ENCODE results near the gene DNMBP. TPM values are rescaled to one million over a fixed set of nuclear protein-coding genes. Genes with fewer than 3 reads are reported as not detected.

Gene DNMBP
- total and polyA plus RNA-seq, 7 experiments from 2014 or later = 0.40 to 8.5 (median 3.9) TPM

DNA sequence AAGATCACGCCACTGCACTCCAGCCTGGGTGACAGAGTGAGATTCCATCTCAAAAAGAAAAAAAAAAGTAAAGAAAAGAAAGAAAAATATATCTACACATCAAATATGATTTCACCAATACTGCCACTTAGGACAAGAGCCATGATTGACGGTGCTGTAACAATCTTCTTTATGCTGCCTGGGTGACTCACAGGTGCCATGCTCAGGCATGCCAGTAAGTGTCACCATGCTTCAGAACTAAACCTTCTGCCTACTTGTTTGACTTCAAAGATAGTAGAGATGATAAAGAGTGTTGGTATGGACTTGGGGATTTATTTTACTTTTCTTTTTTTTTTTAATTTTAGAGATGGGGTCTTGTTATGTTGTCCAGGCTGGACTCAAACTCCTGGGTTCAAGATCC, 33.6 kb upstream of the DNMBP start:
- no peak for ATAC-seq
- Mint-ChIP-seq H3K27ac (no peak overlapping the region), H3K4me3 (no peak overlapping the region)

DNA sequence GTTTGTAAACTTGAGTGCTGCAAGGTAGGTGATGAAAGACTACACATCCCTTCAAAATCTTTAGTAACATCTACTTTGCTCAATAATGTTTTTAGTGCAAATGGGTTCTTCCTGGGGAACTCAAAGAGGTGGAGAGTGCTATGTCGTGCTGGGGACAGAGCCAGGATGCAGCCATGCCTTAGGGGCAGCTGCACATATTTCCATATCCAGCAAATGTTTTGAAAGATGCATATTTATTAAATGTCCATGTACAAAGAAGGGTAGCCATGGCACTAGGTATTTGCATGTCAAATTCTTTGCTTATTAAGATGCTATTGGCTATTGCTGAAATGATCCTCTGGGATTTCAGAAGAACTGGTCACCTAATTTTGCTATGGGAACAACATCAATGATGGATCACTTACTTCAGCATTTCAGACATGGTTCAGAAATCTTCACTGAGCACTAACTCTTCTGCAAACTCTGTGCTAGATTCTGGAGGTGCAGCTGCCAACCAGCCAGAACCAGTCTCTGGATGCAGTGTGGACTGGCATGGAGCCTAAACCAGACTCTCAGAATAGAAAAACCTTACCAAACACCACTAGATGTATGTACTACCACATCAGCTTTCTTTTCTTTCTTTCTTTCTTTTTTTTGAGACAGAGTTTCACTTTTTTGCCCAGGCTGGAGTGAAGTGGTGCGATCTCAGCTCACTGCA, 31.7 kb upstream of the DNMBP start:
- Mint-ChIP-seq H3K4me3 (no peak overlapping the region), H3K27ac (no peak overlapping the region), H3K4me1 (peaks cover 0 to 6% (median 0%) of the 10 kb centered on the region in 7 donors), H3K27me3 (peaks cover 5 to 24% (median 20%) of the 10 kb centered on the region in 5 donors), H3K36me3 (no peaks in the 10 kb centered on the region), H3K9me3 (no peaks in the 10 kb centered on the region)
- POLR2A ChIA-PET = no interaction called here
- intact Hi-C loops (cut with micrococcal nuclease) = loop anchor here in 1 of 2 donors (10.0 kb wide), 1 partner anchor 67 kb away; no protein-coding TSS in a partner anchor
- Histone ChIP-seq H3K27ac (ENCODE audit: low read depth, low read length) (no peak overlapping the region), H3K36me3 (ENCODE audit: control insufficient read depth in 2 of 3, insufficient read depth in 3 of 3, low read length in 3 of 3) (no peaks in the 10 kb centered on the region), H3K27me3 (ENCODE audit: control insufficient read depth in 2 of 2, insufficient read depth in 2 of 2, low read length in 2 of 2) (no peaks in the 10 kb centered on the region), H3K9me3 (ENCODE audit: control insufficient read depth in 2 of 3, low read length in 3 of 3) (no peaks in the 10 kb centered on the region), H3K4me1 (ENCODE audit: control insufficient read depth in 2 of 2, insufficient read depth in 2 of 2, low read length in 2 of 2) (no peaks in the 10 kb centered on the region), H3K4me3 (ENCODE audit: low read length) (no peak overlapping the region)
- ATAC-seq = no peak
- CTCF ChIA-PET = interaction anchor here (1.7 kb wide), 1 partner anchor 196 kb away, joined by 4 read pairs; no protein-coding TSS in a partner anchor
- no peak for DNase-seq

More for the DNA sequence above, 33.6 kb upstream of the DNMBP start:
- Histone ChIP-seq H3K4me3 (ENCODE audit: low read length) (no peak overlapping the region), H3K9me3 (ENCODE audit: control insufficient read depth in 2 of 3, low read length in 3 of 3) (no peaks in the 10 kb centered on the region), H3K4me1 (ENCODE audit: control insufficient read depth in 2 of 2, insufficient read depth in 2 of 2, low read length in 2 of 2) (no peaks in the 10 kb centered on the region), H3K27ac (ENCODE audit: low read depth, low read length) (no peak overlapping the region), H3K36me3 (ENCODE audit: control insufficient read depth in 2 of 3, insufficient read depth in 3 of 3, low read length in 3 of 3) (no peaks in the 10 kb centered on the region), H3K27me3 (ENCODE audit: control insufficient read depth in 2 of 2, insufficient read depth in 2 of 2, low read length in 2 of 2) (no peaks in the 10 kb centered on the region)
- intact Hi-C loops (cut with micrococcal nuclease) = loop anchor here in 1 of 2 donors (10.0 kb wide), 1 partner anchor 69 kb away; no protein-coding TSS in a partner anchor
- Mint-ChIP-seq H3K9me3 (no peaks in the 10 kb centered on the region), H3K36me3 (no peaks in the 10 kb centered on the region), H3K27me3 (peaks cover 5 to 18% (median 13%) of the 10 kb centered on the region in 5 donors), H3K4me1 (peaks cover 0 to 6% (median 0%) of the 10 kb centered on the region in 7 donors)
- DNase-seq = no peak
- CTCF ChIA-PET = interaction anchor here (4.5 kb wide), 1 partner anchor 198 kb away, joined by 77 read pairs; no protein-coding TSS in a partner anchor
- POLR2A ChIA-PET = no interaction called here

DNA sequence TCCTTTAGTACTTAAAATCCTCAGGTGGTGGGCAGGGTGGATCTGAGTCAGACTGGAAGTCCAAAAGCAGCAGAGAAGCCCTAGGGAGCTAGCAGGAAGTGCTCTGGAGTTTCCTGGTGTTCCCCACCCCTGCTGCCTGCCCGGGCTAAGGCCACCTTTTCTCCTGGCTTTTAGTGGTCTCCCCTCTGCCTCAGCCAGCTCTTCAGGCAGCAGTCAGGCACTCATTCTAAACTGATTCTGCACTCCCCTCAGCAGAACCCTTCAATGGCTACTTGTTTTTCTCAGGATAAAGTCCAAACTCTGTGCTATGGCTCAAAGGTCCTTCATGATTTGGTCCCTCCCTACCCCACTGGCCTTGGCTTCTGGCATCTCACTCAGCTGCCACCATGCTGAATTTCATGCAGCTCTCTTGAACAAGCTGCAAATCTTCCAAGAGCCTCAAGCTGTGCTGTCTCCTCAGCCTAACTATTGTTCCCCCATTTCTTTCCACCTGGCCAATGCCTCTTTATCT, 28.9 kb upstream of the DNMBP start:
- intact Hi-C loops (cut with micrococcal nuclease) = no loop called here
- ChIA-PET POLR2A (interaction anchor here (0.6 kb wide), 1 partner anchor 15 kb away, joined by 3 read pairs; no protein-coding TSS in a partner anchor), CTCF (no interaction called here)
- Histone ChIP-seq H3K9me3 (ENCODE audit: control insufficient read depth in 2 of 3, low read length in 3 of 3) (no peaks in the 10 kb centered on the region), H3K4me3 (ENCODE audit: low read length) (no peak overlapping the region), H3K4me1 (ENCODE audit: control insufficient read depth in 2 of 2, insufficient read depth in 2 of 2, low read length in 2 of 2) (no peaks in the 10 kb centered on the region), H3K36me3 (ENCODE audit: control insufficient read depth in 2 of 3, insufficient read depth in 3 of 3, low read length in 3 of 3) (no peaks in the 10 kb centered on the region), H3K27ac (ENCODE audit: low read depth, low read length) (no peak overlapping the region), H3K27me3 (ENCODE audit: control insufficient read depth in 2 of 2, insufficient read depth in 2 of 2, low read length in 2 of 2) (no peaks in the 10 kb centered on the region)
- H3K9me3 Mint-ChIP-seq = peaks cover 0 to under 1% (median 0%) of the 10 kb centered on the region in 11 donors
- H3K4me1 Mint-ChIP-seq = no peaks in the 10 kb centered on the region
- peaks cover 5 to 36% (median 20%) of the 10 kb centered on the region in 5 donors for H3K27me3 Mint-ChIP-seq
- no peak for ATAC-seq
- no peak for DNase-seq
- H3K36me3 Mint-ChIP-seq = no peaks in the 10 kb centered on the region
- H3K27ac Mint-ChIP-seq = no peak overlapping the region
- H3K4me3 Mint-ChIP-seq = no peak overlapping the region

DNA sequence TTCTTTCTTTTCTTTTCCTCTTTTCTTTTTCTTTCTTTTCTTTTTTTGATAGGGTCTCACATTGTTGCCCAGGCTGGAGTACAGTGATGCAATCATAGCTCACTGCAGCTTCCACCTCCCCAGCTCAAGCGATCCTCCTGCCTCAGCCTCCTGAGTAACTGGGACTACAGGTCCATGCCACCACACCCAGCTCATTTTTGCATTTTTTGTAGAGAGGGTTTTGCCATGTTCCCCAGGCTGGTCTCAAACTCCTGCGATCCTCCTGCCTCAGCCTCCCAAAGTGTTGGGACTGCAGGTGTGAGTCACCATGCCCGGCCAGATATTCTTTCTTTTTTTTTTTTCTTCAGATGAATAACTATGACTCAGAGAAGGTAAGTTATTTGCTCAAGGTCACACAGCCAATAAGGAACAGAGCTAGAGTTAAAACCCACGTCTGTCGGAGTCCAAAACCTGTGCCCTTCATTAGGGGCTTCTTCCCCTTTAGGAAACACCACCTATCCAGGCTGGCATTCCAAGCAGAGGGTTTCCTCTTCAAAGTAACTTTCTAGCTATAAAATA, 28.1 kb upstream of the DNMBP start:
- no peaks in the 10 kb centered on the region for H3K36me3 Mint-ChIP-seq
- Histone ChIP-seq H3K36me3 (ENCODE audit: control insufficient read depth in 2 of 3, insufficient read depth in 3 of 3, low read length in 3 of 3) (no peaks in the 10 kb centered on the region), H3K9me3 (ENCODE audit: control insufficient read depth in 2 of 3, low read length in 3 of 3) (no peaks in the 10 kb centered on the region), H3K27ac (ENCODE audit: low read depth, low read length) (no peak overlapping the region), H3K27me3 (ENCODE audit: control insufficient read depth in 2 of 2, insufficient read depth in 2 of 2, low read length in 2 of 2) (no peaks in the 10 kb centered on the region), H3K4me1 (ENCODE audit: control insufficient read depth in 2 of 2, insufficient read depth in 2 of 2, low read length in 2 of 2) (no peaks in the 10 kb centered on the region), H3K4me3 (ENCODE audit: low read length) (no peak overlapping the region)
- no peak overlapping the region for H3K4me3 Mint-ChIP-seq
- ChIA-PET POLR2A (no interaction called here), CTCF (no interaction called here)
- H3K27ac Mint-ChIP-seq = no peak overlapping the region
- H3K27me3 Mint-ChIP-seq = peaks cover 5 to 39% (median 20%) of the 10 kb centered on the region in 5 donors
- peaks cover 0 to 2% (median 0%) of the 10 kb centered on the region in 11 donors for H3K9me3 Mint-ChIP-seq
- no peak for ATAC-seq
- intact Hi-C loops (cut with micrococcal nuclease) = no loop called here
- no peaks in the 10 kb centered on the region for H3K4me1 Mint-ChIP-seq
- no peak for DNase-seq

DNA sequence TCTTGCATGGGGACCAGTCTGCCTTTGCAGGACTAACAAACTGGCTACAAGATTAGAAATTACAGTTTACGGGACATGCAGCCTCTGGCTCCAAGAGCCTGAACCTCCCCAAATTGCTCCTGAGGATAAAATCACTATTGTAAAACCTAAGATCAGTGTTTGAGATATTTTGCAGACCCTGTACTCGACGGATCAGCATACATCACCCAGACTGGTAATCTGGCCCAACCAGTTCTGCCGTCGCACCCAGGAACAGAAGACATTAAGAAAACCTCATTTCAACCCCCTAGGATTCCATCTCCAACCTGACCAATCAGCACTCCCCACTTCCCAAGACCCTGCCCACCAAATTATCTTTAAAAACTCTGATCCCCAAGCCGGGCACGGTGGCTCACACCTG, 27.1 kb upstream of the DNMBP start:
- Mint-ChIP-seq H3K9me3 (peaks cover 0 to 2% (median 0%) of the 10 kb centered on the region in 11 donors), H3K36me3 (no peaks in the 10 kb centered on the region), H3K27ac (no peak overlapping the region), H3K4me3 (no peak overlapping the region), H3K4me1 (no peaks in the 10 kb centered on the region), H3K27me3 (peaks cover 5 to 39% (median 20%) of the 10 kb centered on the region in 5 donors)
- Histone ChIP-seq H3K4me3 (ENCODE audit: low read length) (no peak overlapping the region), H3K36me3 (ENCODE audit: control insufficient read depth in 2 of 3, insufficient read depth in 3 of 3, low read length in 3 of 3) (no peaks in the 10 kb centered on the region), H3K27me3 (ENCODE audit: control insufficient read depth in 2 of 2, insufficient read depth in 2 of 2, low read length in 2 of 2) (no peaks in the 10 kb centered on the region), H3K27ac (ENCODE audit: low read depth, low read length) (no peak overlapping the region), H3K9me3 (ENCODE audit: control insufficient read depth in 2 of 3, low read length in 3 of 3) (no peaks in the 10 kb centered on the region), H3K4me1 (ENCODE audit: control insufficient read depth in 2 of 2, insufficient read depth in 2 of 2, low read length in 2 of 2) (no peaks in the 10 kb centered on the region)
- CTCF ChIA-PET = no interaction called here
- DNase-seq = no peak
- POLR2A ChIA-PET = no interaction called here
- ATAC-seq = no peak
- intact Hi-C loops (cut with micrococcal nuclease) = no loop called here

DNA sequence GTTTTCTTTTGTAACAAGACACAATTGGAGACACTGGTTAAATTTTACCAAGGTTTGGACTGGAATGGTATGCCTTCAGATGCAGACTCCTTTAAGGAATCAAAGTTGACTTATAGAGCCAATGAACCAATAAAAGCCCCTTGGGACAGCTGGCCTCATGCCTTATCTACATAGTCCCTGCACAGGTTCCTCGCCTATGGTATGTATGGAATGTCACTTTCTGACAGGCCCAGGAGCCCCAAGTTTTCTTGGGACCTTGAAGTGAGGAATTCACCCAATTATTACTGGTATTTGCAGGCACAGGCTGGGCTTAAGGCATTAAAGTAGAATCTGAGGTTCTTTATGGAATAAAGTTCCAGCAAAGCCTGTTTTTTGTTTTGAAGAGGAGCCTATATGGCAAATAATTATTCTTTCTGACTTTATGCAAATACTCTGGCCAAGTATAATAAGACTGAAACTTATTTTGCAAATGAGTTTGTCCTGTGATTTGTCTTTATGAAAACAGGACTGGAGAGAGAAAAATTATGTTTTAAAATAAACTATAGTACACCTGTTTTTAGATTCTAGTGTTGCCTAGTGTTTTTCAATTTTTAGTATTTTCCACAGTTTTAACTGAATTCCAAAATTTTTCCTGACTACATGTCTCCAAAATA, 24.1 kb upstream of the DNMBP start:
- H3K9me3 ChIP-seq (ENCODE audit: control insufficient read depth in 2 of 3, low read length in 3 of 3) = no peaks in the 10 kb centered on the region
- H3K4me1 Mint-ChIP-seq = no peaks in the 10 kb centered on the region
- POLR2A ChIA-PET = no interaction called here

More for the DNA sequence above, 24.1 kb upstream of the DNMBP start:
- intact Hi-C loops (cut with micrococcal nuclease) = no loop called here
- ATAC-seq (no peak), DNase-seq (no peak)
- H3K4me3 ChIP-seq (ENCODE audit: low read length) = no peak overlapping the region
- H3K27ac Mint-ChIP-seq = no peak overlapping the region
- no peaks in the 10 kb centered on the region for H3K36me3 Mint-ChIP-seq
- H3K9me3 Mint-ChIP-seq = peaks cover 0 to 2% (median 0%) of the 10 kb centered on the region in 11 donors
- H3K27me3 Mint-ChIP-seq = peaks cover 2 to 29% (median 15%) of the 10 kb centered on the region in 5 donors
- no peak overlapping the region for H3K4me3 Mint-ChIP-seq
- H3K27ac ChIP-seq (ENCODE audit: low read depth, low read length) = no peak overlapping the region
- no peaks in the 10 kb centered on the region for H3K36me3 ChIP-seq (ENCODE audit: control insufficient read depth in 2 of 3, insufficient read depth in 3 of 3, low read length in 3 of 3)
- no peaks in the 10 kb centered on the region for H3K27me3 ChIP-seq (ENCODE audit: control insufficient read depth in 2 of 2, insufficient read depth in 2 of 2, low read length in 2 of 2)
- CTCF ChIA-PET = interaction anchor here (1.1 kb wide), 1 partner anchor 188 kb away, joined by 3 read pairs; no protein-coding TSS in a partner anchor
- H3K4me1 ChIP-seq (ENCODE audit: control insufficient read depth in 2 of 2, insufficient read depth in 2 of 2, low read length in 2 of 2) = no peaks in the 10 kb centered on the region
